ENCODE measurements around the gene NR3C1. TPM values are rescaled to one million over a fixed set of nuclear protein-coding genes. Genes with fewer than 3 reads are reported as not detected.

The NR3C1 gene
- polyA plus RNA-seq, 1 experiment, result 44.1 TPM

GRCh38 chr5:143364061-143364460 lies 39.4 kb downstream of the NR3C1 start:
- ChIA-PET POLR2A (no interaction called here), CTCF (no interaction called here)
- Histone ChIP-seq H3K9me3 (ENCODE audit: control insufficient read depth, insufficient read depth, low read length) (no peaks in the 10 kb centered on the region), H3K27me3 (ENCODE audit: control insufficient read depth, insufficient read depth, low read length) (no peaks in the 10 kb centered on the region), H3K4me3 (ENCODE audit: low read depth, low read length) (no peak overlapping the region), H3K27ac (ENCODE audit: low read depth, low read length) (no peak overlapping the region)
- TF ChIP-seq, protein P1, sequence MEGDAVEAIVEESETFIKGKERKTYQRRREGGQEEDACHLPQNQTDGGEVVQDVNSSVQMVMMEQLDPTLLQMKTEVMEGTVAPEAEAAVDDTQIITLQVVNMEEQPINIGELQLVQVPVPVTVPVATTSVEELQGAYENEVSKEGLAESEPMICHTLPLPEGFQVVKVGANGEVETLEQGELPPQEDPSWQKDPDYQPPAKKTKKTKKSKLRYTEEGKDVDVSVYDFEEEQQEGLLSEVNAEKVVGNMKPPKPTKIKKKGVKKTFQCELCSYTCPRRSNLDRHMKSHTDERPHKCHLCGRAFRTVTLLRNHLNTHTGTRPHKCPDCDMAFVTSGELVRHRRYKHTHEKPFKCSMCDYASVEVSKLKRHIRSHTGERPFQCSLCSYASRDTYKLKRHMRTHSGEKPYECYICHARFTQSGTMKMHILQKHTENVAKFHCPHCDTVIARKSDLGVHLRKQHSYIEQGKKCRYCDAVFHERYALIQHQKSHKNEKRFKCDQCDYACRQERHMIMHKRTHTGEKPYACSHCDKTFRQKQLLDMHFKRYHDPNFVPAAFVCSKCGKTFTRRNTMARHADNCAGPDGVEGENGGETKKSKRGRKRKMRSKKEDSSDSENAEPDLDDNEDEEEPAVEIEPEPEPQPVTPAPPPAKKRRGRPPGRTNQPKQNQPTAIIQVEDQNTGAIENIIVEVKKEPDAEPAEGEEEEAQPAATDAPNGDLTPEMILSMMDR (IDR thresholded peaks at IDR 0.05; ENCODE audit: low read depth, low read length), result no peak
- no peak for DNase-seq (ENCODE audit: low read depth, low spot score)

GRCh38 chr5:143362664-143363227 lies 40.7 kb downstream of the NR3C1 start:
- TF ChIP-seq, protein P1 (IDR thresholded peaks at IDR 0.05; ENCODE audit: low read depth, low read length), result no peak
- no peak for DNase-seq (ENCODE audit: low read depth, low spot score)
- no peaks in the 10 kb centered on the region for H3K9me3 ChIP-seq (ENCODE audit: control insufficient read depth, insufficient read depth, low read length)
- H3K27me3 ChIP-seq (ENCODE audit: control insufficient read depth, insufficient read depth, low read length), result no peaks in the 10 kb centered on the region
- H3K4me3 ChIP-seq (ENCODE audit: low read depth, low read length), result no peak overlapping the region
- ChIA-PET CTCF (interaction anchor here (0.7 kb wide), 1 partner anchor 12 kb away, joined by 4 read pairs; no protein-coding TSS in a partner anchor), POLR2A (no interaction called here)
- no peak overlapping the region for H3K27ac ChIP-seq (ENCODE audit: low read depth, low read length)

DNA sequence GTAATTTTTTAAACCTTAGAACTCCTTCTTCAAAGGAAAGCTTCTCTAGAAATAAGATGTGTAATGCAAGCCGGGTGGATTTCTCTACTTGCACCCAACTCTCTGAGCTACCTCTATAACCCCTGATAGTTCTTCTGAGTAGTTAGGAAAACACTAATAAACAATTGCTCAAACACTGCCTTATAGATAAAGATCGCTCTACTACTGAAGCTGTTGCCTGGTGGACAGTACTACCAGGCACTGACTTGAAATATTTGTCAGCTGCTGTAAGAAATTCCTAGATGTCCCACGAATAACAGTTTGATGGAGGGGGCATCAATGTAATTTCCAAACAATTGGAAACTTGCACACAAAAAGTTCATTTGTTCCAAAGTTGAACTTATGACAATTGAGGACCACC lies 42.0 kb downstream of the NR3C1 start:
- no peaks in the 10 kb centered on the region for H3K9me3 ChIP-seq (ENCODE audit: control insufficient read depth, insufficient read depth, low read length)
- no peak for DNase-seq (ENCODE audit: low read depth, low spot score)
- no peak overlapping the region for H3K27ac ChIP-seq (ENCODE audit: low read depth, low read length)
- POLR2A ChIA-PET, result no interaction called here
- no peak overlapping the region for H3K4me3 ChIP-seq (ENCODE audit: low read depth, low read length)
- no peaks in the 10 kb centered on the region for H3K27me3 ChIP-seq (ENCODE audit: control insufficient read depth, insufficient read depth, low read length)
- TF ChIP-seq, protein P1 (IDR thresholded peaks at IDR 0.05; ENCODE audit: low read depth, low read length), result no peak
- CTCF ChIA-PET, result interaction anchor here (0.6 to 0.8 kb wide), 2 partner anchors 76 to 441 kb away, joined by 3 read pairs; no protein-coding TSS in a partner anchor

DNA sequence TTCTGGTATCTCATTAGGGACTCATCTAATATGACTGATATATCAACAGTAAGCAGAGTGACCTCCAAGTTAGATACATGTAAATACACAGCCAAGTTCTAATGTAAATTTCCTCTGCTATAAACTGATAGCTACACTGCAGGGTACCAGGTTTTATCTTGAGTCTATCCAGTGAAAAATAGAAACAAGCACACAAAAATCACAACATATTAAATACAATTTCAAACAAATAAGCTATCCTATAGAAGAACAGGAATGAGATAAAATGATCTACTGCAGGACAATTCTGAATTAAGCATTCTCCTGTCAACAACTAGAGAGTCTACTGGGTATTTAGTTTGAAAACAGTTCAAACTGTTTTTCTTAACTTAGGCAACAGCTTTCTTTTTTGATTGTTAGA lies 42.7 kb downstream of the NR3C1 start:
- Histone ChIP-seq H3K9me3 (ENCODE audit: control insufficient read depth, insufficient read depth, low read length) (no peaks in the 10 kb centered on the region), H3K27ac (ENCODE audit: low read depth, low read length) (no peak overlapping the region), H3K27me3 (ENCODE audit: control insufficient read depth, insufficient read depth, low read length) (no peaks in the 10 kb centered on the region), H3K4me3 (ENCODE audit: low read depth, low read length) (no peak overlapping the region)
- CTCF ChIA-PET, result interaction anchor here (0.6 kb wide), 1 partner anchor 159 kb away, joined by 3 read pairs; no protein-coding TSS in a partner anchor
- DNase-seq (ENCODE audit: low read depth, low spot score), result no peak
- TF ChIP-seq, protein P1 (IDR thresholded peaks at IDR 0.05; ENCODE audit: low read depth, low read length), result no peak
- POLR2A ChIA-PET, result no interaction called here

DNA sequence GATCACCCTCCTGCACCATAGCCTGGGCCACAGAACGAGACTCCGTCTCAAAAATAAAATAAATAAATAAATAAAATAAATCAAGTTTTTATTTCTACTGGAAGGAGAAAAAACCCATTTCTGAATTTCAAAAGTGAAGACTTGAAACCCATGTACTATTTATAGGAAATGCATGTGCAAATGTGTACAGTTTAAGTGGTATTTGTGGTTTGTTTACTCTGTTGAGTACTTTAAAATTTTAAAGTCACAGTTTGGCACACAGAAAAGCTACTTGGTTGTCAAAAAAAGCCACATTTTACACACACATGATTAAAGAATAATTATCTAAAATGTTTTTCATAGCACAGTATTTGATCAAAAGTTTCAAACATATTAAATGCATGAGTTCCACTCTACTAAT lies 43.6 kb downstream of the NR3C1 start:
- no peaks in the 10 kb centered on the region for H3K27me3 ChIP-seq (ENCODE audit: control insufficient read depth, insufficient read depth, low read length)
- ChIA-PET CTCF (no interaction called here), POLR2A (no interaction called here)
- DNase-seq (ENCODE audit: low read depth, low spot score), result no peak
- H3K4me3 ChIP-seq (ENCODE audit: low read depth, low read length), result no peak overlapping the region
- TF ChIP-seq, protein P1 (IDR thresholded peaks at IDR 0.05; ENCODE audit: low read depth, low read length), result no peak
- H3K27ac ChIP-seq (ENCODE audit: low read depth, low read length), result no peak overlapping the region
- no peaks in the 10 kb centered on the region for H3K9me3 ChIP-seq (ENCODE audit: control insufficient read depth, insufficient read depth, low read length)
